Measurements from ENCODE around the gene INTS1.

INTS1 gene

DNA sequence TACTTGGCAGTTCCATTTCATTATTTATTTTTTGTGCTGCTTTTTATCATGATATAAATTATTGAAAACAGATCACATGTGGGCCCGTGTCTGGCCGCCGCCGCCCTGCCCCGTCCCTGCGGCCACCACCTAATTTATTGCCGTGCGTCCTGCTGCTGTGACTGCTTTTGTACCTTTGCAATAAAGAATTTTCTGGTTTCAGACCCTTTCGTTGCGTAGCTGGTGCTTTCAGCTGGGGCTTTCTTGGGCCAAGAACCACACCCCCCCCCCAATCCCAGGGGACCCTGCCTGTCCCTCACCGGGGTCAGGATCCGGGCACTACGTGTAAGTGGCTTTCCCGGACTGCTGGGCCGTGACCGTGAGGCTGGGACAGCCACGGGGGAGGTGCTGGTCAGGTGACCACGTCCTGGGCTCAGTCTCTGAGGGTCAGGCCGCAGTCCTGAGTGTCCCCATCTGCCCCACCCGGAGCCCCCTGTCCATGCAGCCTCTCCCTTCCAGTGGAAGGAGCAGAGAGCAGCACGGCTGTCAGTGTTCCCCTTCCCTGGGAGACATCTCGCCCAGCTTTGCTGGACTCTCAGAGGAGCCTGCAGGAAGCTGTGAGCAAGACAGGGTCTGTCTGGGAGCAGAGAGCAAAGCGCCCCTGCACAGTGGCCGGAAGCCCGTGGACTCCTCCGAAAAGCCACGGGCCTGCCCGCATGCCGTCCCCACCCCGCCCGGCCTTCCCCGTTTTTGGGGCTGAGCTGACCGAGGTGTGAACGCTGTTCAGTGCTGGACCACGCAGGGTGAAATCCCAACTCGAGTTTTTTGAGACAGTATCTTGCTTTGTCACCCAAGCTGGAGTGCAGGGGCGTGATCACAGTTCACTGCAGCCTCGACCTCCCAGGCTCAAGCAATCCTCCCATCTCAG lies 38.9 kb upstream of the INTS1 start:
- DNase-seq, result no peak

DNA sequence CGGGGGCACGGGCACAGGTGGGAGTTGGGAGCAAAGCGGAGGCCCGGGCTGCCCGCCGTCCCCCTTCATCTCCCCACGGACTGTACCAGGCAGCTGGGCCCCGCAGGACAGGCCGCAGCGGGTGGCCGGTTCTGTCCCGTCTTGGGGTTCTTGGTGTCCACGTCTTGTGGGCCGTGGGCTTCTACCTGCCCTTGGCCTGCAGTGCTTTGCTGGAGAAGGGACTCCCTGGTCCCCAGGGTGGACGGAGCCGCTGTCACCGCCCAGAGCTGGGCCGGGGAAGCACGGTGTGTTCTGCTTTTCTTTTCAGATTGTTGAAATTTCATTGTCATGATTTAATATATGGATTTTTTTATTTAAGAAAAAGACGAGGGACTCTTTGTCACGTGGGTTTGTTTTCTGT lies 38.1 kb upstream of the INTS1 start:
- DNase-seq, result no peak

DNA sequence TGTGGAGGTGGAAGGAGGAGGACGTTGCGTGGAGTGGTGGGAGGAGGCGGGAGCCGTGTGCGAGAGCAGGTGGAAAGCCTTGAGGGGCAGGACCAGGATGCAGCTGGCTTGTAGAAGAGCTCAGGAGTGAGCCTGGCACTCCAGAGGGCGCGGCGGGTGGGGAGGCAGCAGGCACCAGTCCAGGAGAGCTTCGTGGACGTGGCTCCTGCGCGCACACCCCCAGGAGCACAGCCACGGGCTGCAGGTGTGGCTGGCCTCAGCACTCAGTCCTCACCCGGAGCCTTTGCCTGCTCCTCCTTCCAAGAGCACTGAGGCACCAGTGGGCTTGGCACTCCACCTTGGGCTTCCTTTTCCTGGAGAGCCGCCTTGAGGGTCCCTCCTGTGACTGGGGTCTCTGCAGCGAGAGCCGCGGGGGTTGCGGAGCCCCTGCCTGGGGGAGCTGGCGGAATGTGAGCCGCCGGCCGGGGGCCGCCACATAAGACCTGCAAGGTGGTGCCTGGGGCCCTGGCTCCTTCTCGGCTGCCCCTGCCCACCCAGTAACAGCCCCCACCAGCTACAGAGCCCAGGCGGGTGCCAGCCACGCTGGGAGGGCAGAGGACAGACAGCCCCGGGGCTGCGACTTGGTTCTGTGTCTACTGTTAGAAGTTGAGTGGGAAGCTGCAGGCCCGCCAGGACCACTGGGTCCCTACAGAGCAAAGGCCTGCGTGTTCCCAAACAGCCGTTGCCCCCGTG lies 37.4 kb upstream of the INTS1 start:
- DNase-seq, result no peak

DNA sequence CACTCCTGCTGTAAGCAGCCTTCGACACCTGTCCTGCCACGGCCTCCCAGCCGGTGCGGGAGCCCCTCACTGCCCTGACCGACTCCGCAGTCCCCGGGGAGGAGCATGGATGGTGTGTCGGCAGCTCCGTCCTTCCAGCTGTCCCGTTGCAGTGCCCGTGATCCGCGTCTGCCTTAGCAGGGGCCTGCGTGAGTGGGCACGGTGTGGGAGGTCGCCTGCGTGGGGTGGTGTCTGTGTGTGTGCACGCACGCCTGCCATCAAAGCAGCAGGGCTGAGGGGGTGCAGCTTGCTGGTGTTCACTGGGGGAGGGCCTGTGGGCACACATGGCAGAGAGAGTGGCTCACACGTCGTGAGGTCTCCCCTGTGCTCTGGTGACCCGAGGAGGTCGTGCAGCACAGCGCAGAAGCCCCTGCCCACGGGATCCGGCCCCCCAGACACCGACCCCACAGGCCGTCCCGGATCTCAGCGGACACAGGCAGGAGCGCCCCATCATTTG lies 36.6 kb upstream of the INTS1 start:
- DNase-seq, result no peak

DNA sequence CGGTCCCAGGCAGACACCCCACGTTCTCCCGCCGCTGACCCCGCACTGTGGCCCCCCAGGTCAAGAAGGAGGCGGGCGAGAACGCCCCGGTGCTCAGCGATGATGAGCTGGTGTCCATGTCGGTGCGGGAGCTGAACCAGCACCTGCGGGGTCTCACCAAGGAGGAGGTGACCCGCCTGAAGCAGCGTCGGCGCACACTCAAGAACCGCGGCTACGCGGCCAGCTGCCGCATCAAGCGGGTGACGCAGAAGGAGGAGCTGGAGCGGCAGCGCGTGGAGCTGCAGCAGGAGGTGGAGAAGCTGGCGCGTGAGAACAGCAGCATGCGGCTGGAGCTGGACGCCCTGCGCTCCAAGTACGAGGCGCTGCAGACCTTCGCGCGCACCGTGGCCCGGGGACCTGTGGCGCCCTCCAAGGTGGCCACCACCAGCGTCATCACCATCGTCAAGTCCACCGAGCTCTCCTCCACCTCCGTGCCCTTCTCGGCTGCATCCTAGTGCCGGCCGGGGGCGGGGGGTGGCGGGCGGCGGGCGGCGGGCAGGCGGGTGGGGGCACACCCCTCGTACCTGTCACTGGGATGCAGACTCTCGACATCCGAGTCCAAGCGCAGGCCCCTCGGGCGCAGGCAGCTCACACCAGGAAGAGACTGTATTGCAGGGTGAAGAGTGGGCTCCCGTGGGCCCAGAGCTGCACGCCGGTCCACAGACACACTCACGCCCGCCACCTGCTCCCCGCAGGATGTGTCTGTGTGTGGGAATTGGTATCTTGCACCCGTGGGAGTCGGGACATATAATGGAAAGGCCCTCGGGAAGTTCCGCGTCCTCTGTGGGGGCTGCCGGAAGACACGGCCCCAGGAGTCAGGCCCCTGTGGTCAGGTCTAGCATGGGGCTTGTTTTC lies 35.9 kb upstream of the INTS1 start:
- no peak for DNase-seq

DNA sequence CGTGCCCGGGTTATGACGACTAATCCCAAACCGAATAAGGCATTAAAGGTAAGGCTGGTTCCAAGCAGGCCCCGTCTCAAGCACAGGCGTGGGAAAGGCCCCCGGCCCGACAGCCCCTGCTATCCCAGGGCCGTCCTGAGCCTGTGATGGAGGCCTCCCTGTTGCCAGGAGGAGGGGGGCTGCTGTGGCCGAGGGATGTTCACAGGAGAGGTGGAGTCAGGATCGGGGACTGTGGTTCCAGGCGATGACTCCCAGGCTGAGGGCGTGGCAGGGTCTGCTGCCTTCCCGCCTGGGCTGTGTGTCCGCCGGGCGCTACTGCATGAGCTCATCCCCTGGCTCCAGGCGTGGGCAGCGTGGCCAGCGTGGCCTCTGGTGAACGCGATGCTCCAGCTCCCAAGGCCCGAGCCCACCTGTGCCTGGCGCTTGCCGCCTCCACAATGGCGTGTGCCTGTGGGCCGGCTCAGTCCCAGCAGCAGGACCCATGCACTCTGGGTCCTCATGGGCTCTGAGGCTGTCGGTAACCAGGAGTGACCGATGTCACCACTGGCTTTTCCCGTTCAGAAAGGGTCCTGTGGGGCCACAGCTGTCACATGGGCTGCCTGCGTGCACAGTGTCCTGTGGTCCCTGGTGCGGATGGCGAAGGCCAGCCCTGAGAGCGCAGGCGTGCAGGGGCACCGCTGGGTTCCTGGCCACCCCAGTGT lies 35.1 kb upstream of the INTS1 start:
- no peak for DNase-seq

DNA sequence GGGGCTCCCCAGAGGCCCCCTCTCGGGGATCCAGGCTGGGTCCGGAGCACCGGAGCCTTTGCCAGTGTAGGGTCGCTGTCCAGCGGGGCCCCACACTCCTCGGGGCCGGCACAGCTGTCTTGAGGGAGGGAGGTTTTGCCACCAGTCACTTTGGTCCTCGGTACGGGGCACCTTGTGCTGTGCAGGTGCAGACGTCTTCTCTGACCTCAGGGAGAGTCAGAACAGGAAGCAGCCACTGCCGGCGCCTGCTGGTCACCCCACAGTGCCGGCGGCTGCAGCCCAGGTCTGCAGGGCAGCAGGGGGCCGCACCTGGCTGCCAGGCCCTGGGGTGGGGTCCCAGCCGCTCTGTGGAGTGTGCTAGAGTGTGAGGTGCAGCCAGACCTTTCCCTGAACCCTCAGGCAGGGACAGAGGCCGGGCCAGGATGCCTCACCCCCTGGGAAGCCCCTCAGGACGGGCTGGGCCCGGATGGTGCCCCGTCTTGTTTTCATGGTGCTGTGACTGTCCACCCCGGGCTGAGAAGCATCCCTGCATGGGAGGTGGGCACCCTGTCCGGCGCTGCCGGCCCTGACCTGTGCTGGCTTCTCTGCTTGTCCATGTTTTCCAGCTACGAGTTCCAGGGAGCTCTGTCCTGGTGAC lies 34.5 kb upstream of the INTS1 start:
- DNase-seq, result no peak

DNA sequence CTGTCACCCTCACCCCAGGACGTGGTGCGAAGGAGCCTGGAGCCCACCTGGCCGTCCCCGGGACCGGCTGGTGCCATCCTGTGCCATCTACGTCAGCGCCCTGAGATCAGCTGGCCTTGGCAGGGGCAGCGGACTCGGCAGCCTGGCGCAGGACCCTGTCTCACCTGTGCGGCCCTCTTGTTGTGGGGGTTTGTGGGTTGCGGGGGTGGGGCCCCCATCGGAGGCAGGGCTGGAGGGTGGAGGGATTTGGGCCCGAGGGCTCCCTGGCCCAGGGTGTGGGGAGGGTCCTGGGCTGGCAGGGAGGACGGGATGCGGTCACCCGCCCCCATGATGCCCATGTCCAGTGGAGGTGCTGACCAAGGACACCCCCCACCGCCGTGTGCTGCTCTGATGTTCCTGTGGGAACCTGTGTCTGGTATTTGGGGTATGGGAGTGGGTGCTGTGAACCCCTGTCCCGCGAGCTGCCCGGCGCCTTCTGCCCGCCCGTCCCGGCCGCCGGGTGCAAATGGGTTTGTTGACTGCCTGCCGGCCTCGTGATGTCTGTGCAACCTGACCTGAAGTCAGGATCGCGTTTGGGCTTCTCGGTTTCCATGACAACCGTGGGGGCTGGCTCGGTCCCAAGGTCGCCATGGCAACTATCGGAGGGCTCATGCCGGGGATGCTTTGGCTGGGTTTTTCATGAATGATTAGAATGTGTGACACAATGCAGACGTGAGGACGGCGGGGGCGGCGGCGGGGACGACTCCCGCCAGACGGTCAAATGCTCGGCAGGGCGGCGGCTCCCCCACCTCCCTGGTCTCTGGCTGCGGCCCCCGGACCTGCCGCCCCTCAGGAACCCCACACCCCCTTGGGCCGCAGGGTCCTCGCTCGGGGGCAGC lies 33.6 kb upstream of the INTS1 start:
- no peak for DNase-seq

DNA sequence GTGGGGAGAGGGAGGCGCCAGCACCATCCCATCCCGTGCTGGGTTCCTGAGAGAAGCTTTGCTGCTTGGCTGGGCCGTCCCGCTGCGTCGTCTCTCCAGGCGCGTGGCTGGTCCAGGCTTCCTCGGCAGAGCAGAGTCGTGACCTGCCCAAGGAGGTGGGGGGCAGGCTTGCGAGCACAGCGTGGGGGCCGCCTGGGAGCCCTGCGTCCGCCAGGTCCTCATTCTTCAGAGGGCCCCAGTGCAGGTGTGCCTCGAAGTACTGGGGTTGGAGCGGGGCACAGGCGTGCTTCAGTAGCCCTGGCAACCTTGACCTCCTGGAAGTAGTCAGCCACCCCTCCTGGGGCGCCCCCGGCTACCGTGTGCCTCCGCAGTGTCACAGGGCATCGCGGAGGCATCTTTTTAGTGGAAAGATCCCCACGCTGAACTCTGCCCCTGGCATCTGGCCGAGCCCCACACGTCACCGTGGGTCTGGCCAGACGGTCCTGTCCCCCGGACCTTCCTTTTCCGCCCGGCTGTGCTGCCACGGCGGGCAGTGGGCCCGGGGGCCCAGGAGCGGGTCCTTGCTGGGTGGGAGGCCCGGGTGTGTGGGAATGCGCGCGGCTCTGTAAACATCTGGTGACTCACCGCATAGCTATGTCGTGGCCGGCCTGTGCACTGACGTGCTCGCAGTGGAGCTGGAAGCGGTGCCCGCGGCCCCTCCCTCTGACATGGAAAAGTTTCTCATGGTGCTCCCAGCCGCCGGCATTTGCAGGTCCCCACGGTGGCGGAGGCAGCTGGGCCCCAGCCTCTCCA lies 32.8 kb upstream of the INTS1 start:
- peak; percentile 17 for DNase-seq

DNA sequence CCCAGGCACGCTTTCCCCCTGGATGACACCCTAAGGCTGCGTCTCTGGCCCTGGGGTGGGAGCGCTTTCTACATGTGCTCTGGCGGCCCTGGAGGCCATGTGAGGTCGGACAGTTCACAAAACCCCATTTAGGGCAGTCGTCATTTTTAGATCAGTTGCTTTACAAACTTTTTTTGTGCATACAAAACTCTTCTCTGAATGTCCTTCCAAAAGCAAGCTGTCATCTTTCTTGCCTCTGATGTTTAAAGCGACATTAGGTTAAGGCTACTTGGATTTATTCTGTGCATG lies 32.2 kb upstream of the INTS1 start:
- DNase-seq, result no peak

DNA sequence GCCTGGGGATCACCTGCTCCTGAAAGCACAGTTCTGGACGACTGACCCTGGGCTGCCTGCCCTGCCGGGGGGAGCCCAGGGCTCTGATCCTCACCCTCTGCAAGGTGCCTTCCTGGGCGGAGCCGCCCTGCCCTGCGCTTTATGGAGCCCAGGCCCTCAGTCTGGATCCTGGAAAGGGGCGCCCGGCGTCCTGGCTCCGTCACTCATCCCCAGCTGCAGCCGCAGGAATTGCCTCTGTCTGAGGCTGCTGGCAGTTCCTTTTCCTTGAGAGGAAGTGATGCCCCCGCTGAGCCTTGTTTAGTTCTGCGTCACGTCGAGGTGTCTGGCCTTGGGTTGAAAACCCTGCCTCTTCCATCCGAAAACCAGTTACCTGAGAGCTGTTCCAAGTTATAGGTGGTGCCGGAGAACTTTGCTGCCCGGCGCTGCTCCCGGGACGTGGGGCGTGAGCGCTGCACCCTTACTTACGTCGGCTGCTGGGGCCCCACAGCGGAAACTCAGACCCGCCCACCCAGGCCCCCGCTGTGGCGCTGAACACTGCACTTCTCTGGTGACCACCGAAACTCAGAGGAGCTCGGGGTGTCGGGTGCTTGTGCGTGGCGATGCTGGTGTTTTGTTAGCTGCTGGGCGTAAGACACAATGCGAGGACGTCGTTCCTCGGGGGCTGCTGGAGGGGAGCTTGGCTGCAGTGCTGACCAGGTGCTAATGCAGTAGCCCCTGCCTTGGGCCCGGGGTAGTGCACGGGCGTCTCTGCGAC lies 31.7 kb upstream of the INTS1 start:
- DNase-seq, result peak; percentile 45

DNA sequence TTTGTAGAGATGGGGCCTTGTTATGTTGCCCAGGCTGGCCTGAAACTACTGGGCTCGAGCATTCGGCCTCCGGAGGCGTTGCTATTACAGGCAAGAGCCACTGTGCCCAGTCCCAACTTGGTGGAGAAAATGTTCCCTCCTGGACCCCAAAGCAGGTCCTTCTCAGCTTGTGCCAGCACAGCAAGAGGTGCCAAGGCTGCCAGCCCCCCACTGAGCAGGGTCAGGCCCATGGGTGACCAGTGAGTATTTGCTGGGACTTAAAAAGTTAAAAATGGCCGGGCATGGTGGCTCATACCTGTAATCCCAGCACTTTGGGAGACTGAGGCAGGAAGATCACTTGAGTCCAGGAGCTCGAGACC lies 30.9 kb upstream of the INTS1 start:
- DNase-seq, result no peak

DNA sequence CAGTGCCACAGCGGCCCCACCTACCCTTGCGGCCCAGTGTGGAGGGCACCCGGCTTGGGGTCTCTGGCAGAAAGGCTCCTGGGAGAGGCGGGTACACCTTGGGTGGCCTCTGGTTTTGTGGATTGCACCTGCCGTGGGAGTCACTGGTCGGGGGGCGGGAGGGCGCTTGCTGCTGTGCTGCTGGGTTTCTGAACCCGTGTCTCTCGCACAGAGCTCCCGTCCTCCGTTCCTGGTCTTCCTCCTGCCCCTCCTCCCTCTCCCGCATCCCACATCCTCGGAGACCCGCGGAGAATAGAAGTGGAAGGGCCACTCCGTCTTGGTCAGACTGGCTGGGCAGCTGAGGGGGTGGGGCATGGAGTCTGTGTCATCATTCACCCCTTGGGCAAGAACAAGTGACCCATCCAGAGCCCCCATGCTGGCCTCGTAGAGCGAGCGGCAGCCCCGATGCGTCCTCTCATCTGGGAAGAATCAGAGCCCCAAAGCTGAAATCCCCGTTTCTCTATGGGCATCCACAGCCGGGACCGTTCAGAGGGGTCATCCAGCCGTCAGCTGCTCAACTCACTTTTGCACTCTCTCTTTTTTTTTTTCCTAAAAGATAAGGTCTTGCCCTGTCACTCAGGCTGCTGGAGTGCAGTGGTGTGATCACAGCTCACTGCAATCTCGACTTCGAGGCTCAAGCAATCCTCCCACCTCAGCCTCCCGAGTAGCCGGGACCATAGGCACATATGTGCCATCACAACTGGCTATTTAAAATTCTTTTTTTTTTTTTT lies 30.3 kb upstream of the INTS1 start:
- no peak for DNase-seq

DNA sequence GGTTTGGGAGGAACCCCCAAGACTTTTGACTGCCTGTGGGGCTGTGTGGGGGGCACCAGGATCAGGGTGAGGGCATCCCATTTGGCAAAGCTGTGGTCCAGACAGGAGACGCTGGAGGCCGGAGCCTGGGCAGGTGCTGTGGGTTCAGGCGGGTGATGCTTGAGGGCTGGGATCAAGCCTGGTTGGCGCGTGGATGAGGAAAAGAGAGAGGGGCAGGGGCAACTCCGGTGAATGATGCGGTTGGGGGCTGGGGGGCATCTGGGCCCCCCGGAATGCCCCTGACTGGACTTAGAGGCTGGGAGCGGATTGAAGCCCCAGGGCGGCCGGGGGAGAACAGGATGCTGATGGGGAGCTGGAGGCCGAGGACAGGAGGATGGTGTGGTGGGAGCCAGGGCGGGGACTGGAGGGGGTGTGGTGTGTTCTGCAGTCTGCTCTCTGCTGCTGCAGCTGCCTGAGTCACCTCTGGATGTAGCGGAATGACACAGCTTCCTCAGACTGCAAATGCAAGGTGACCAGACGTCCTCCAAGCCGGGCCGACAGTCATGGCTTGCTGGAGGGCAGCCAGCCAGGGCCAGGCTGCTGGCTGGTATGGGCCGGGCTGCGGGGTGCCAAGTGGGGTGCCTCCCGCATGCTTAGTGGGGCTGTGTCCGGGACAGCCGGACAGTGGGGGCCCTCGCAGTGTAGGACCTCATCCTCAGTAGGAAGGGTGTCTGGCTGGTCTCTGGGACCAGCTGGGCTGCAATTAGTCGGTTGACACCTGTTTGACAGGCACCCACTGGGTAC lies 29.5 kb upstream of the INTS1 start:
- peak; percentile 8 for DNase-seq

DNA sequence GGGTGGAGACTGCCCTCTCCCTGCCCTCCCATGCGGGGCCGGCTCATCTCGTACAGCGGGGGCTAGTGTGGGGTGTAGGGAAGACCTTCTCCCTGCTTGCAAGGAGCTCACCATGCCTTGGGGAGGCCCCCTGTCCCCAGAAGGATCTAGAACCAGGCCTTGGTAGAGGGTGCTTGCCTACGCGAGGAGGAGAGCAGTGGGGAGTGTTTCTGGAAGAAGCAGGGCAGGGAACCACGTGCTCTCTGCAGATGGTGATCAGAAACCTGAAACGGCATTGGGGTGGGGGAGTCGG lies 29.0 kb upstream of the INTS1 start:
- no peak for DNase-seq

DNA sequence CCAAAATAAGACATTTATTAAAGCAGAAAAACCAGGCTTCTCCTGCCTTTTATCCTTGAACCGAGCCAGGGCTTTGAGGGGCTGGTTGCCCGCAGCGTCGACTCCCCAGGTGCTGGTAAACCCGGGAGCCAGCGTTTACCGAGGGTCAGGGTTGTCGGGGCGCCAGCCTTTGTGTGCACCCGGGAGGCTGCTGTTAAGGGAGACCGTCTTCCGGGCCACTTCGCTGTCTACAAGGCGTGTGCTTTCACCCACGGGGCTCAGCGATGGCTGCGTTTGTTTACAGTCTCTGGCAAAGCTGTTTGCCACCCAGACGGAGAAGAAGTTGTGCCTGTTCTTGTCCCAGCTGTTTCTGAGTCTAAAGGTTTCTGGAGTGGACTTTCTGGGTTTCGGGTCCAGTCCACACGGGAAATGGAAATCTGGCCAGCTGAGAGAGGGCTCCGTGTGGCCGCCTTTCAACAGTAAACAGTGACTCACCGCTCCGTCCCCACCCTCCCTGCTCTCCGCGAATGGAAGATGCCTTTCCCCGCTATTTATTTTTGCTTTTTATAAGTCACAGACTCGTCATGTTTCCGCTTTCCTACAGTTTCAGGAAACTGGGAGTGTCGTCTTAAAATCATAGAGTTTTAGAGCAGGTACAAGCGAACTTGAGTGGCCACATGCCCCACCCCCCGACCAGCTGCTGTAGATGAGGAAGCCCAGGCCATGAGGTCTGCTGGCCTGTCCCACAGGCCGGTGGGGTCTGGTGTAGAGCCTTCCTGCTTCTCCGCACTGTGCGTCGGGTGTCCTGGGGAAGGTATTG lies 28.5 kb upstream of the INTS1 start:
- DNase-seq, result peak; percentile 91

DNA sequence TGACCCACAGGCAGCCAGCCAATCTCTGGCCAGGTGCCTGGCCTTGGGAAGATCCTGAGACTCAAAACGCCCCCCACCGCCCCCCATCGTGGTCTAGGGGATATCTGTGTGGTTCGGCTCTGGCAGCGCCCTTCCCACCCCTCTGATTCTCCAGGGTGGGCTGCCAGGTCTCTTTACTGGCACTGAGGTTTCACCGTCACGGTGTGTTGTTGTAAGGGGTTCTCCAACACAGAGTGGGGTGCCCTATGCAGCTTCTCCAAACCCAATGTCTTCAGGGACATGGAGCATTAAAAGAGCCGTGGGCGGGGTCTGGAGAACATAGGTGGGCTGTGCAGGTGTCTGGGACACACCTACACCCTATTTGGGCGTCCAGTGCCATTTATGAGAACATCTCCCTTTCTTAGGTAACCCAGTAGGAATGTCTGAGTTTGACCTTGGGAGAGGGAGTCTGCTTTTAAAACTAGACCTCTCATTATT lies 27.8 kb upstream of the INTS1 start:
- no peak for DNase-seq

Data from MV-4-11 (cell line).